Stimulated activated memory B cell treated with anti-CD40 and anti-IgM and Interleukin-4, amounts not matched to agents 10 μg/mL and 1 μg/mL and 100 μg/mL, for 72 hours (primary cell): ENCODE data around the gene SERPINB6.
"Not testable (repeated sequence)": the region's sequence is repeated elsewhere in the genome, so short reads cannot be mapped to it uniquely, and the experiment has no call there.

Experiments
- ATAC-seq: fragments of 150-1000 bp; cut with Tn5 transposase; 2 replicates; pipeline ENCODE4 v1.10.0; 2021
- H3K27ac Mint-ChIP-seq: one replicate; pipeline ENCODE4 v1.8.0; 2022; ENCODE audit warnings: mild to moderate bottlenecking, mixed read lengths
- H3K27me3 Mint-ChIP-seq: one replicate; pipeline ENCODE4 v1.8.0; 2022; ENCODE audit warnings: mixed read lengths
- H3K36me3 Mint-ChIP-seq: one replicate; pipeline ENCODE4 v1.8.0; 2022; ENCODE audit warnings: mixed read lengths
- H3K4me1 Mint-ChIP-seq: one replicate; pipeline ENCODE4 v1.8.0; 2022; ENCODE audit warnings: mixed read lengths
- H3K4me3 Mint-ChIP-seq: one replicate; pipeline ENCODE4 v1.8.0; 2022; ENCODE audit warnings: mild to moderate bottlenecking, moderate library complexity, mixed read lengths
- H3K9me3 Mint-ChIP-seq: one replicate; pipeline ENCODE4 v1.8.0; 2022; ENCODE audit warnings: mixed read lengths

The SERPINB6 gene

GRCh38 chr6:2971420-2972218 is at the start of gene SERPINB6:
SERPINB6 (minus strand) TSS chr6:2971567; CDS start chr6:2959332, 12,235 bp downstream.
- peak; percentile 77 for ATAC-seq

GRCh38 chr6:3019749-3020320 is 48.5 kb upstream of the SERPINB6 start:
- no peaks in the 10 kb centered on the region for H3K9me3 Mint-ChIP-seq
- H3K4me3 Mint-ChIP-seq, result no peak overlapping the region
- peak overlapping the region; percentile 48 for H3K27ac Mint-ChIP-seq
- H3K36me3 Mint-ChIP-seq, result peaks cover 47% of the 10 kb centered on the region
- ATAC-seq, result no peak
- H3K27me3 Mint-ChIP-seq, result no peaks in the 10 kb centered on the region
- peaks cover 28% of the 10 kb centered on the region for H3K4me1 Mint-ChIP-seq

More at GRCh38 chr6:2971420-2972218, at the start of gene SERPINB6:
- Mint-ChIP-seq H3K4me3 (peak within 1 kb of the TSS; percentile 92), H3K36me3 (no peaks in the 10 kb centered on the region), H3K4me1 (peaks cover 33% of the 10 kb centered on the region), H3K27me3 (no peaks in the 10 kb centered on the region), H3K27ac (peak within 1 kb of the TSS; percentile 90), H3K9me3 (no peaks in the 10 kb centered on the region)

DNA sequence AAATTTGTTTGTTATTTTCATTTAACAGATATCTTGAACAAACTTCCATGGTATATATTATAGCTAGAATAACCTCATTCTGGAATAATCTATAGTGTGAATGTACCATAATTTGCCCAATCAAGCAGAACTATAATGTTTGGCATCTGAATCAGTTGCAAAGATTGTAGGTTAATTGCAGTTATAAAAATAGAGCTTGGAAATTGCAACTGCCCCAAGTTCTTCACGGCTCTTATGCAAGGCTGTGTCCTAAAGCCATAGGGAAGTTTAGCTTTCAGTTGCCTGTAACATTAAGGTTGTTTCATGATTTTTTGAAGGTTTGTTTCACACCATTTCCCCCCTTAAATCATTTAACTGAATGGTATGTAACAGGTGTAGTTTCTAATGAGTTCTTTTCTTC is 47.7 kb upstream of the SERPINB6 start:
- no peak overlapping the region for H3K4me3 Mint-ChIP-seq
- no peaks in the 10 kb centered on the region for H3K9me3 Mint-ChIP-seq
- H3K27ac Mint-ChIP-seq, result no peak overlapping the region
- no peaks in the 10 kb centered on the region for H3K27me3 Mint-ChIP-seq
- ATAC-seq, result no peak
- peaks cover 20% of the 10 kb centered on the region for H3K4me1 Mint-ChIP-seq
- peaks cover 53% of the 10 kb centered on the region for H3K36me3 Mint-ChIP-seq

GRCh38 chr6:3017304-3017703 is 45.9 kb upstream of the SERPINB6 start:
- peaks cover 66% of the 10 kb centered on the region for H3K36me3 Mint-ChIP-seq
- H3K27ac Mint-ChIP-seq, result no peak overlapping the region
- H3K27me3 Mint-ChIP-seq, result no peaks in the 10 kb centered on the region
- peaks cover 3% of the 10 kb centered on the region for H3K4me1 Mint-ChIP-seq
- H3K4me3 Mint-ChIP-seq, result no peak overlapping the region
- no peak for ATAC-seq
- peaks cover under 1% of the 10 kb centered on the region for H3K9me3 Mint-ChIP-seq

GRCh38 chr6:3016473-3017280 is 45.3 kb upstream of the SERPINB6 start:
- no peak for ATAC-seq
- Mint-ChIP-seq H3K9me3 (peaks cover 5% of the 10 kb centered on the region), H3K27me3 (no peaks in the 10 kb centered on the region), H3K36me3 (peaks cover 72% of the 10 kb centered on the region), H3K4me1 (no peaks in the 10 kb centered on the region), H3K27ac (no peak overlapping the region), H3K4me3 (no peak overlapping the region)

DNA sequence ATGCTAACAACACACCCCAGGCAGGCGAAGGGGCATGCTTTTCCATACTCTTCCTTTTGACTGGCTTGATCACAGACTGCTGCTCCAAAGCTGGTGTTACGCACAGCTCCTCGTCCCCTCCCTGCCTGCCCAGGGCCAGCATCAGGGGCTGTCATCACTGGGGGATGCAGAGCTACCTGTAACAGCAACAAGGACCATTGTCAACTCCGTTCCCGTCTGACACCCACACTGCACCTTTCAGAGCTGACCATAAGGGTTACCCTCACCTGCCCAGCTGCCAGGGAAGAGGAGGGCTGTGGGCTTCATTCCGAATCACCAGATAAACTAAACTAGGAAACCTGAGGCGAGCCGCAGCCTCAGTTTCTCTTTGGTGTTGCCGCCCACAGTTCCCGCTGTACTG is 43.8 kb upstream of the SERPINB6 start:
- no peak for ATAC-seq
- Mint-ChIP-seq H3K36me3 (peaks cover 81% of the 10 kb centered on the region), H3K4me1 (no peaks in the 10 kb centered on the region), H3K27ac (no peak overlapping the region), H3K4me3 (no peak overlapping the region), H3K27me3 (no peaks in the 10 kb centered on the region), H3K9me3 (peaks cover 13% of the 10 kb centered on the region)

GRCh38 chr6:3014675-3015066 is 43.3 kb upstream of the SERPINB6 start:
- peaks cover 81% of the 10 kb centered on the region for H3K36me3 Mint-ChIP-seq

GRCh38 chr6:3013901-3014674 is 42.7 kb upstream of the SERPINB6 start:
- Mint-ChIP-seq H3K4me1 (no peaks in the 10 kb centered on the region), H3K9me3 (peaks cover 17% of the 10 kb centered on the region), H3K27me3 (no peaks in the 10 kb centered on the region), H3K36me3 (peaks cover 82% of the 10 kb centered on the region), H3K27ac (no peak overlapping the region), H3K4me3 (no peak overlapping the region)
- ATAC-seq, result no peak

More at GRCh38 chr6:3014675-3015066, 43.3 kb upstream of the SERPINB6 start:
- Mint-ChIP-seq H3K27me3 (no peaks in the 10 kb centered on the region), H3K27ac (no peak overlapping the region), H3K9me3 (peaks cover 15% of the 10 kb centered on the region), H3K4me3 (no peak overlapping the region), H3K4me1 (no peaks in the 10 kb centered on the region)
- ATAC-seq, result no peak

DNA sequence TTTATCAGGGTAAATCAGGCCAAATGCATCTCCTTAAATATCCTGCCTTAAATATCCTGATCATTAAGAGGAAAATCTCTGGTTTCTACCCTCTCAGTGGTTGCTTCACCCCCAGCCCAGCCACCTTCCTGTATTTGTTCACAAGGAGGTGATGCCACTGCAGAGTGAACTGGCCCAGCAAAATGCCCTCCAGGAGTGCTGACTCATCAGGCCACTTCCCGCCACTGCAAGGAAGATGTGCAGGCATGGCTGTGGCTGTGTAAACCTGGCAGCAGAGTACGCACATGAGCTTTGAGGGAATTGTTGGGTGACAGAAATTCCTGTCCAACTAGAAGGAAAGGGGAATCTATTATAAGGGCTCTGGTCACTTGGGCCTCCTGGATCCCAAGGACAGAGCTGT is 42.1 kb upstream of the SERPINB6 start:
- no peak overlapping the region for H3K27ac Mint-ChIP-seq
- peaks cover 87% of the 10 kb centered on the region for H3K36me3 Mint-ChIP-seq
- no peak for ATAC-seq
- no peaks in the 10 kb centered on the region for H3K4me1 Mint-ChIP-seq
- H3K27me3 Mint-ChIP-seq, result no peaks in the 10 kb centered on the region
- peaks cover 17% of the 10 kb centered on the region for H3K9me3 Mint-ChIP-seq
- H3K4me3 Mint-ChIP-seq, result no peak overlapping the region

DNA sequence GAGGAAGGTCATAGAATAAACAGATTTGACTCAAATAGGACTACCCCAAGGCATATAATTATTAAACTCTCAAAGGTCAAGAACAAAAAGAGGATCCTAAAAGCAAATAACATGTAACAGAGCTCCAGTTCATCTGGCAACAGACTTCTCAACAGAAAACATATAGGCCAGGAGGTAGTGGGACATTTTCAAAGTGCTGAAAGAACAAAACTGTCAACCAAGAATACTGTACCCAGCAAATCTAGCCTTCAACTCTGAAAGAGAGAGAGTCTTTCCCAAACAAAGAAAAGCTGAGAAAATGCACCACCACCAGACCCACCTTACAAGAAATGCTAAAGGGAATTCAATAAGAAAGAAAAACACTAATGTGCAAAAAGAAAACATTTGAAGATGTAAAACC is 40.2 kb upstream of the SERPINB6 start:
- Mint-ChIP-seq H3K9me3 (peaks cover 17% of the 10 kb centered on the region), H3K27me3 (no peaks in the 10 kb centered on the region), H3K27ac (no peak overlapping the region), H3K4me3 (no peak overlapping the region), H3K4me1 (no peaks in the 10 kb centered on the region), H3K36me3 (peaks cover 86% of the 10 kb centered on the region)
- ATAC-seq, result no peak

GRCh38 chr6:3011158-3011557 is 39.8 kb upstream of the SERPINB6 start:
- Mint-ChIP-seq H3K4me3 (no peak overlapping the region), H3K27ac (no peak overlapping the region), H3K36me3 (peaks cover 88% of the 10 kb centered on the region), H3K9me3 (peaks cover 17% of the 10 kb centered on the region), H3K4me1 (no peaks in the 10 kb centered on the region), H3K27me3 (no peaks in the 10 kb centered on the region)
- ATAC-seq, result no peak

GRCh38 chr6:3009930-3010329 is 38.6 kb upstream of the SERPINB6 start:
- no peak overlapping the region for H3K27ac Mint-ChIP-seq
- H3K27me3 Mint-ChIP-seq, result no peaks in the 10 kb centered on the region
- no peak for ATAC-seq
- peaks cover 91% of the 10 kb centered on the region for H3K36me3 Mint-ChIP-seq
- H3K4me1 Mint-ChIP-seq, result peaks cover 7% of the 10 kb centered on the region
- peaks cover 17% of the 10 kb centered on the region for H3K9me3 Mint-ChIP-seq
- no peak overlapping the region for H3K4me3 Mint-ChIP-seq

GRCh38 chr6:3008712-3009265 is 37.4 kb upstream of the SERPINB6 start:
- not testable (repeated sequence) for H3K27me3 Mint-ChIP-seq, H3K4me3 Mint-ChIP-seq, ATAC-seq, H3K4me1 Mint-ChIP-seq, H3K27ac Mint-ChIP-seq
- Mint-ChIP-seq H3K9me3 (peaks cover 17% of the 10 kb centered on the region), H3K36me3 (peaks cover 91% of the 10 kb centered on the region)

- no peak overlapping the region for H3K27ac Mint-ChIP-seq
- no peak for ATAC-seq
- peaks cover 87% of the 10 kb centered on the region for H3K36me3 Mint-ChIP-seq
- H3K4me3 Mint-ChIP-seq, result no peak overlapping the region
- peaks cover 7% of the 10 kb centered on the region for H3K4me1 Mint-ChIP-seq
- no peaks in the 10 kb centered on the region for H3K27me3 Mint-ChIP-seq
- peaks cover 17% of the 10 kb centered on the region for H3K9me3 Mint-ChIP-seq
Measured at GRCh38 chr6:3007571-3007970, 36.2 kb upstream of the SERPINB6 start.
